ENCODE measurements around the gene IGFBP1.
A peak's percentile ranks its signal among the peaks of the same experiment; 100 is the strongest.

Gene IGFBP1

DNA sequence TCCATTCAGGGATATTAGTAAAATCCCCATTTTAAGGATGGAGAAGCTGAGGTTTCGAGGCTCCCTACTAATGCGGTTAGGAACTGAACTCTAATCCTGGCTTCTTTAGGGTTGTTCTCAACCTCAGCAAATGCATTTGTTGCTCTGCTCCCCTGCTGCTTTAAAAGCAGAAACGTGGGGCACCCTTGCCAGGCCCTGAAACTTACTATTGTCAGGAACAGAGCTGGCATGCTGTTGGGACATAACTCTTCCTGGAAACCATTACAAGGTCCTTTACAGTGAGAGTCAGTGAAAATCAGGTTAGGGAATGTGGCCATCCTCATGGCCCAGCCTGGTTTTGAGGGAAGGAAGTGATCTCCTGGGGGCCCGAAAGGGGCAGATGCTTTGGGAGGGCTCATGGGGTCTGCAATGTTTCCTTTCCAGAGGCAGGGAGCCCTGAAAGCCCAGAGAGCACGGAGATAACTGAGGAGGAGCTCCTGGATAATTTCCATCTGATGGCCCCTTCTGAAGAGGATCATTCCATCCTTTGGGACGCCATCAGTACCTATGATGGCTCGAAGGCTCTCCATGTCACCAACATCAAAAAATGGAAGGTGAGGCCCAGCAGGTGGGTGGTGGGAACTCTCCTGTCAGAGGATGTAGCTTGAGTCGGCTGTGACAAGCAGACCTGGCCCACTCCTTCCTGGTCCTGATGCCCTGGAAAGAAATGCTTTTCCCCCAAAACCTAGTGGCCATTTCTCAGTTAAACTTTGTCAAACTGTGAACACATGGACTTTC, 2.0 kb downstream of the IGFBP1 start:
- no peak for DNase-seq (ENCODE audit: low read depth)
- TF ChIP-seq CTCF (IDR thresholded peaks at IDR 0.05; ENCODE audit: low read depth, low read length, missing control alignments) = no peak
- in situ Hi-C loops (cut with HindIII; ENCODE audit: low sequenced_read_pairs) = no loop called here
- H3K4me3 ChIP-seq (ENCODE audit: low read depth, low read length) = no peak overlapping the region

- peak; percentile 47 for DNase-seq (ENCODE audit: low read depth)
- no peak overlapping the region for H3K4me3 ChIP-seq (ENCODE audit: low read depth, low read length)
- in situ Hi-C loops (cut with HindIII; ENCODE audit: low sequenced_read_pairs) = no loop called here
- TF ChIP-seq CTCF (IDR thresholded peaks at IDR 0.05; ENCODE audit: low read depth, low read length, missing control alignments) = peak; percentile 48
Measured at GRCh38 chr7:45890902-45891461, 2.7 kb downstream of the IGFBP1 start.

- no peak overlapping the region for H3K4me3 ChIP-seq (ENCODE audit: low read depth, low read length)
- DNase-seq (ENCODE audit: low read depth) = no peak
- in situ Hi-C loops (cut with HindIII; ENCODE audit: low sequenced_read_pairs) = no loop called here
- TF ChIP-seq CTCF (IDR thresholded peaks at IDR 0.05; ENCODE audit: low read depth, low read length, missing control alignments) = no peak
Measured at GRCh38 chr7:45891462-45892402, 3.4 kb downstream of the IGFBP1 start.

DNA sequence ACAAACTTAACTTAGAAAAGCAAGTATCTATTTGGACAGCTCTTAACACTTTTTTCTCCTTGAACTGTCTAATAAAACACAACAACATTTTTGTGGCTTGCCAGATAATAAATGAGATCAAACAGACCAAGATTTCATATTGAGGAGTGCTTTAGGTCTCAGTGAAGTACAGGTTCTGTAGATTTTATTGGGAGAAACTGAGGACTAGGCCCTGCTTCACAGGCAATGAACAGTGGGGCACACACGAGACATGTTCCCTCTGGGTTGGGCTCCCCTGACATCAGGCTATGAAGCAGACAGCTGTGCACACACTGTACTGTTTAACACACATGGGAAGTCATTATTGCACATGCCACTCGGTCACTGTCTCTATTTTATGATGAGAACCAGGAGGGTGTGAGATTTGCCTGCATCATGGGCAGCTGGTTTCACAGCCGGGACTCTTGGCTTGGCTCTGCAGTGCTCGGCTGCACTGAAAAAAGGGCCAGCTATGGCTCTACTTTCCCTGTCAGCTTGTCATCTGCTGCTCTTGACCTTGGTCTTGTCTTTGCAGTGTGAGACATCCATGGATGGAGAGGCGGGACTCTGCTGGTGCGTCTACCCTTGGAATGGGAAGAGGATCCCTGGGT, 4.2 kb downstream of the IGFBP1 start:
- in situ Hi-C loops (cut with HindIII; ENCODE audit: low sequenced_read_pairs) = no loop called here
- no peak for DNase-seq (ENCODE audit: low read depth)
- no peak overlapping the region for H3K4me3 ChIP-seq (ENCODE audit: low read depth, low read length)
- no peak for TF ChIP-seq CTCF (IDR thresholded peaks at IDR 0.05; ENCODE audit: low read depth, low read length, missing control alignments)

- no peak overlapping the region for H3K4me3 ChIP-seq (ENCODE audit: low read depth, low read length)
- in situ Hi-C loops (cut with HindIII; ENCODE audit: low sequenced_read_pairs) = no loop called here
- TF ChIP-seq CTCF (IDR thresholded peaks at IDR 0.05; ENCODE audit: low read depth, low read length, missing control alignments) = no peak
Measured at GRCh38 chr7:45893374-45893995, 5.2 kb downstream of the IGFBP1 start.

More at GRCh38 chr7:45893374-45893995, 5.2 kb downstream of the IGFBP1 start:
- DNase-seq (ENCODE audit: low read depth) = no peak

All from astrocyte of the cerebellum (primary cell).